Hematopoietic multipotent progenitor cell (in vitro differentiated cells): ENCODE data around the gene GABBR2. TPM values are rescaled to one million over a fixed set of nuclear protein-coding genes. Genes with fewer than 3 reads are reported as not detected.

Experiments used
- DNase-seq, 3 donors: peaks; one replicate each; pipeline ENCODE4 v3.0.0-alpha.2; 2011 to 2015; ENCODE audit warnings: low read depth in 2 of 3, low spot score in 2 of 3
- total RNA-seq: library from RNA; depleted of rRNA; stranded (reverse); fragments of >200 nt; gene quantifications from one replicate; pipeline ENCODE4 v1.2.3, GENCODE V29; 2012

GABBR2 gene
- total RNA-seq, 1 donor = not detected

DNA sequence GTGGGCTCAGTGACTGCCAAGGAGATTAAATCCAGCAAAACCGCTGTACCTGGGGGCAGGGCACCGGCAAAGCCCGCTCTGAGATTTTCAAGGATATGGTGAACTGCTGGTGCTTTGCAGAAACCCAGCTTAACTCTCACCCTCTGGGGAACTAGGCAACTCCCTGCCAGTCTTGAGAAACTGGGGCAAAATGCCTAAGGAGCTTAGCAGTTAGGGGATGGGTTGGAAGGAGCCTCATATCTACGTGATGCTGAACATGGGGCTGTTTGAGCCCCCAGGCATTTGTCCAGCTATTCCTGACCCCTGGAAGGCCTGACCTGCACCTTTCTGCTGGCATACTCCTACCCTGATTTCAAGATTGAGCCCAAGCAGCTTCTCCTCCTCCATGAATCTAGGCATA is 344.6 kb downstream of the GABBR2 start:
- DNase-seq = no peak

GRCh38 chr9:98363644-98364043 is 345.1 kb downstream of the GABBR2 start:
- DNase-seq = no peak

GRCh38 chr9:98362624-98363252 is 346.0 kb downstream of the GABBR2 start:
- DNase-seq = no peak

DNA sequence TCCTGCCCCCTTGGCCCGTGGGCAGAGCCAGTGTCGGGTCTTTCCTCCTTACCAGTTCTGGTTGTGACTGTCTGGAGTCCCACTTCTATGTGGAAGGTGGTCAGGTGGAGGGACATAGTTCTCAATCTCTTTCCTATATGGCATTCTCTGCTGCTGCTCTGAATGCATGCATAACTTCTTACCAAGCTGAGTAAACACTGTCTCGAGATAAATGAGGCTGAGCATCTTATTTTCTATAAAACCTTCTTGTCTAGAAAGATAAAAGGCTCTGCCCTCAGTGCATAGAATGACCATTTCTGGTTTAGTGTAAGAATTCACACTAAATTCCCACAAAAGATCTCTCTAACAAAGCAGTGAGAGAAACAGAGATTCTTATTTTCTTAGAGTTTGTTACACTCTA is 347.1 kb downstream of the GABBR2 start:
- DNase-seq = no peak

DNA sequence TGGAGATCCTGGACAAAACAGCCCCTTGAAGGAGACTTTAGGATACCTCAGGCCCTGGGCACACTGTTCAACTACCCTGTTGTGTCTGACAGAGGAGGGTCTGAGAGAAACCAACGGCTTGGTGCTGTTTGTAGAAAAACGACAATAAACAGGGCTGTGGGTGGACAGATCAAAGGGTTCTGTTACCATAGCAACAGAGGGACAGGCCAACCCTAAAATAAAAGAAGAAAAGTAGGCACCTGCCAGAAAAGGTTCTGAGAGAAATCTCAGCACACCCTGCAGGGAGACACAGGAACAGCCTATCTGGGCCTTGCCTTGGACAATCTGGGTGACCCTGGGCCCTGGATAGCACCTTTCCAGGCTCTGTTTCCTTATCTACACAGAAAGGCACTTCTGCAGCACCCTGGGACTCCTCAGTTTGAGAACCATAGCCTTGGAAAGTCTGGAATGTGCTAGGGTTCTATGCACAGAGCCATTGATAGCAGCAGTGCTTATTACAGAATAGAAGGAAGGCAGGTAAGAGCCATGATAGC is 348.5 kb downstream of the GABBR2 start:
- no peak for DNase-seq

DNA sequence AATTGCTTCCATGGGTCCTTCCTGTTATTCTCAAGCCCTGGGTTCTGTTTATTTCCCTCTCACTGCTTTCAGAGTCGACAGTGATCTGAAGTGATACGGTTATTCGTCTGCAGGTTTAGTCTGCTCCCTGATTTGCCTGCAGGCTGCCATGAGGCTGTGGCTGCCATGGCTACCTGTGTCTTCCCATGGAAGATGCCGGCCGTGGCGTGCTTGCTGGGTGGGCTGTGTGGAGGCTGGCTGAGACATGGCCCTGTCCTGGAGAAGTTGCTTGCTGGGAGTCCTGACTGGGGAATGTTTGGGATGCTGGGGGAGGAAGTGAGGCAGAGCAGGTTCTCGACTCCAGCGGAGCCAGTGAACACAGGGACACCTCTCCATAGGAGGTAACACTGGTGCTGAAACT is 349.2 kb downstream of the GABBR2 start:
- no peak for DNase-seq

DNA sequence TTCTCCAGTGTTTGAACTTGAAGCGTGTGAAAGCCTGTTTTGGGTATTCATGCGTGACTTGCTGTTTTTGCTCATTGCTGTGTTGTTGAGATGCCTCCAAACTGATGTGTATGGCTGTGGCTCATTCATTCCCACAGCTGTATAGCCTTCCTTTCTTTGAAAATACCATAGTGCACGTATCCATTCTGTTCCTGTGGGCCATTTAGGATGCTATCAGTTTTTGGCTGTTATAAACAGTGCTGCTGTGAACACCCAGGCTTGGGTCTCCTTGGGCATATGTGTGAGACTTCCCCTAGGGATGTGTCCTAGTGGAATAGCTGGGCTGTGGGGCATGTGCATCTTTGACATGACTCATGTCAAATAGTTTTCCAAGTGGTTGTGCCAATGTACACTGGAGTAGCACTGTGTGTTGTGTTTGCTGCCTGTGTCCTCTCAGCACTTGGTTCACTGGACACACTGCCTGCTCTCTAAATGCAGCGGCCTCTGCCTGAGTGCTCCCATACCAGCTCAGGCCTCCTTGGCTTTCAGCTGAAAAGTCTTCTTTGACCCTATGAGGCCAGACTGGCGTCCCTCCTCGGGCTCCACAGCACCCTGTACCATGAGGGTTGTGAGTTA is 350.7 kb downstream of the GABBR2 start:
- no peak for DNase-seq

GRCh38 chr9:98356953-98357690 is 351.6 kb downstream of the GABBR2 start:
- DNase-seq = no peak

DNA sequence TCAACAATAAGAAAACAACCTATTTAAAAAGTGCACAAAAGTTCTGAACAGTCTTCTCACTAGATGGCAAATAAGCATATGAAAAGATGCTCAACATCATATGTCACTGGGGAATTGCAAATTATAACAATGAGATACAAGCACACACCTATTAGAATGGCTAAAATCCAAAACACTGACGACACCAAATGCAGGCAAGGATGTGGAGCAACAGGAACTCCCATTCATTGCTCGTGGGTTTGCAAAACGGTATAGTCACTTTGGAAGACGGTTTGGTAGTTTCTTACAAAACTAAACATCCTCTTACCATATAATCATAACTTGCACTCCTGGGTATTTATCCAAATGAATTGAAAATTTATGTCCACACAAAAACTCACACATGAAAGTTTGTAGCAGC is 352.4 kb downstream of the GABBR2 start:
- DNase-seq = no peak

GRCh38 chr9:98351370-98351769 is 357.4 kb downstream of the GABBR2 start:
- no peak for DNase-seq

DNA sequence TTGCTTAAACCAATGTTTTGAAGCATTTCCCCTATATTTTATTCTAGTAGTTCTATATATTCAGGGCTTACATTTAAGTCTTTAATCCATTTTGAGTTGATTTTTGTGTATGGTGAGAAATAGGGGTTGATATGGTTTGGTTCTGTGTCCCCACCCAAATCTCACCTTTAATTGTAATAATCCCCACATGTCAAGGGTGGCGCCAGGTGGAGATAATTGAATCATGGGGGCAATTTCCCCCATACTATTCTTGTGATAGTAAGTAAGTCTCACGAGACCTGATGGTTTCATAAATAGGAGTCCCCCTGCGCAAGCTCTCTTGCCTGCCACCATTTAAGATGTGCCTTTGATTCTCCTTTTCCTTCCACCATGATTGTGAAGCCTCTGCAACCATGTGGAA is 361.1 kb downstream of the GABBR2 start:
- DNase-seq = no peak

DNA sequence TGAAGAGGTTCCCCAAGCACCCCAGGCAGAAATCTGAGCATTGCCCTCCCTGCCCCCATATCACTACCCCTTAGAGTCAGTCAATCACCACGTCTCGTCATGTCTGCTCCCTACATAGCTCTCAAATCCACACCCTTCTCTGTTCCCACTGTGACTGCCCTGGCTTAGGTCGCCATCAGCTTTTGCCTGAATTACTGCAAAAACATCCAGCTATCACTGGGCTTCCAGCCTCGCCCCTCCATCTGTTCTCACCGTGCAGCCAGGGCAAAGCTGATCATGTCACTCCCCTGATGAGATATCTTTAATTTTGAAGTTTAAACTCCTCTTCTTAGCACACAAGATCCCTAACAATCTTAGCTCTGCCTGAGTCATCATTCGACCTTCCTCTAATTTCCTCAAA is 363.7 kb downstream of the GABBR2 start:
- DNase-seq = no peak

GRCh38 chr9:98344581-98344980 is 364.2 kb downstream of the GABBR2 start:
- DNase-seq = no peak

DNA sequence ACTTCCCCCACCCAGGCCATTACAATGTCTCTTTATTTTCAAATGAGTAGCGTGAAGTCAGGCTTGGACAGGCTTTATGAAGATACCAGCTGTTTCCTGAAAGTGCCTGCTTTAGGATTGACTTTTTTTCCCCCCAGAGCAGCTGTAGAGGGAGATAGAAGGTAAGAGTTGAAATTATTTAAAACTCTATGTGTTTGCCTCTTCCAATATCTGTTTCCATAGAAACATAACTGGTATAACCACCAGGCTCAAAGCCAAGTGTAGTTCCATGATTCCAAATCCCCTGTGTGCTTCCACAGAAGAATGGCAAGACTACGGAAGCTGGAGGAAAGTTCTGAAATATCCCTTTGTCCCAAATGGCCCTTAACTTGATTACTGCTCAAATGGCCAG is 365.9 kb downstream of the GABBR2 start:
- peak in 1 of 3 donors; percentile 48 for DNase-seq

- DNase-seq = no peak
These were observed 366.5 kb downstream of the GABBR2 start for GRCh38 chr9:98342098-98342819.

- peak in 2 of 3 donors; percentile 29 to 64 for DNase-seq
These were observed 367.3 kb downstream of the GABBR2 start for GRCh38 chr9:98341157-98342097.

DNA sequence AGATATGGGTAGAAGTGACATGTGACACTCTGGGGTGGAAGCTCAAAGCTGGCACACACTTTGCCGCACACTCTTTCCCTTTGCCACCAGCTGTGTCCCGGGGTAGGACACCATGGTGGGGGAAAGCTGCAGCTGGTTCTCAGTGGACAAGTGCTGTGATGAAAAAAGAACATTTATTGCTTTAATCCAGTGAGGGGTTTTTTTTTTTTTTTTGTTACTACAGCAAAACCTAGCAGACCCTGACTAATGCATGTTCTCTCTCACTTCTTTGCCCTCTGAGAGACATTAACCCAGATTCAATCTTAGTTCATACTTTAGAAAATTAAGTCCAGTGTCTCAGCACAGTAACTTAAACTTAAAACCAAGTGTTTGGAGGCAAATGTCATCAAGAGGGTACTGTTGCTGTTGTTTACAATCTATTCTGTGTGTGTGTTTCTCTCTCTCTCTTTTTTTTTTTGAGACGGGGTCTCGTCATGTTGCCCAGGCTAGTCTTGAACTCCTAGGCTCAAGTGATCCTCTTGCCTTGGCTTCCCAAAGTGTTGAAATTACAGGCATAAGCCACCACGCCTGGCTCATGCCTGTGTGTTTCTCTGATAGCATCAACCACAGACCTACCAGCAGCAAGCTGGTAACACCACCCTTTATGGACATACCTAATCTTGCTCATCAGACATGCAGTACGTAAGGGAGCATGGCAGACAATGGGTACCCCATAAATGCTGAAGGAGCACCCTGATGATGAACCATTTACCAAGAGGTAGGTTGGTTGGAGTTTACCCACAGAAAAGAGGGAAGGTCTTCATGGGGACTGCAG is 368.5 kb downstream of the GABBR2 start:
- DNase-seq = no peak

- no peak for DNase-seq
These were observed 373.1 kb downstream of the GABBR2 start for GRCh38 chr9:98335661-98336060.

- no peak for DNase-seq
These were observed 373.9 kb downstream of the GABBR2 start for GRCh38 chr9:98334796-98335195.
